CD4-positive, alpha-beta T cell treated with Interleukin-4 for 1 hour (primary cell): ENCODE data around the gene ATF7IP2.
"Not testable (repeated sequence)": the region's sequence is repeated elsewhere in the genome, so short reads cannot be mapped to it uniquely, and the experiment has no call there.

ENCODE experiments used
- DNase-seq, 2 donors: peaks; one replicate each; pipeline ENCODE4 v3.0.0-alpha.2; 2020 to 2022

The ATF7IP2 gene

GRCh38 chr16:10453159-10453510, 67.3 kb downstream of the ATF7IP2 start:
- DNase-seq, result no peak

- no peak for DNase-seq
Observed at GRCh38 chr16:10465821-10466220, 80.0 kb downstream of the ATF7IP2 start.

GRCh38 chr16:10466313-10466712, 80.5 kb downstream of the ATF7IP2 start:
- no peak for DNase-seq

- DNase-seq, result no peak
Observed at GRCh38 chr16:10466861-10467260, 81.0 kb downstream of the ATF7IP2 start.

- DNase-seq, result not testable (repeated sequence)
Observed at GRCh38 chr16:10476636-10477035, 90.8 kb downstream of the ATF7IP2 start.

GRCh38 chr16:10480151-10480550, 94.3 kb downstream of the ATF7IP2 start:
- no peak for DNase-seq

GRCh38 chr16:10485159-10485558, 99.3 kb downstream of the ATF7IP2 start:
- DNase-seq, result no peak

GRCh38 chr16:10485698-10486382, 100.0 kb downstream of the ATF7IP2 start:
- no peak for DNase-seq

- no peak for DNase-seq
Observed at GRCh38 chr16:10490141-10490540, 104.3 kb downstream of the ATF7IP2 start.

- DNase-seq, result no peak
Observed at GRCh38 chr16:10493276-10493675, 107.4 kb downstream of the ATF7IP2 start.

GRCh38 chr16:10494343-10495030, 108.6 kb downstream of the ATF7IP2 start:
- no peak for DNase-seq

GRCh38 chr16:10495031-10495345, 109.1 kb downstream of the ATF7IP2 start:
- no peak for DNase-seq

GRCh38 chr16:10497132-10498101, 111.6 kb downstream of the ATF7IP2 start:
- no peak for DNase-seq

- DNase-seq, result no peak
Observed at GRCh38 chr16:10500582-10500981, 114.7 kb downstream of the ATF7IP2 start.

GRCh38 chr16:10501016-10501607, 115.3 kb downstream of the ATF7IP2 start:
- DNase-seq, result no peak

- no peak for DNase-seq
Observed at GRCh38 chr16:10502776-10503175, 116.9 kb downstream of the ATF7IP2 start.

GRCh38 chr16:10504404-10504885, 118.6 kb downstream of the ATF7IP2 start:
- DNase-seq, result no peak

GRCh38 chr16:10505286-10505685, 119.4 kb downstream of the ATF7IP2 start:
- DNase-seq, result not testable (repeated sequence)

- peak; percentile 76 to 79 for DNase-seq
Observed at GRCh38 chr16:10509534-10510025, 123.7 kb downstream of the ATF7IP2 start.

GRCh38 chr16:10510279-10510678, 124.4 kb downstream of the ATF7IP2 start:
- DNase-seq, result no peak

- DNase-seq, result no peak
Observed at GRCh38 chr16:10511829-10512228, 126.0 kb downstream of the ATF7IP2 start.

- peak; percentile 50 to 60 for DNase-seq
Observed at GRCh38 chr16:10514369-10515055, 128.7 kb downstream of the ATF7IP2 start.
